GM12891 (cell line): ENCODE results near the gene TF.

Experiments used
- PAX5 ChIP-seq: IDR thresholded peaks from 2 replicates; pipeline ENCODE4 v1.6.1; 2011; ENCODE audit warnings: low read length, moderate library complexity, mild to moderate bottlenecking; ENCODE audit not compliant: insufficient read depth, severe bottlenecking
- POLR2A ChIP-seq: IDR thresholded peaks from 2 replicates; pipeline ENCODE4 v1.6.1; 2011; ENCODE audit warnings: low read depth, low read length, control low read depth

DNA sequence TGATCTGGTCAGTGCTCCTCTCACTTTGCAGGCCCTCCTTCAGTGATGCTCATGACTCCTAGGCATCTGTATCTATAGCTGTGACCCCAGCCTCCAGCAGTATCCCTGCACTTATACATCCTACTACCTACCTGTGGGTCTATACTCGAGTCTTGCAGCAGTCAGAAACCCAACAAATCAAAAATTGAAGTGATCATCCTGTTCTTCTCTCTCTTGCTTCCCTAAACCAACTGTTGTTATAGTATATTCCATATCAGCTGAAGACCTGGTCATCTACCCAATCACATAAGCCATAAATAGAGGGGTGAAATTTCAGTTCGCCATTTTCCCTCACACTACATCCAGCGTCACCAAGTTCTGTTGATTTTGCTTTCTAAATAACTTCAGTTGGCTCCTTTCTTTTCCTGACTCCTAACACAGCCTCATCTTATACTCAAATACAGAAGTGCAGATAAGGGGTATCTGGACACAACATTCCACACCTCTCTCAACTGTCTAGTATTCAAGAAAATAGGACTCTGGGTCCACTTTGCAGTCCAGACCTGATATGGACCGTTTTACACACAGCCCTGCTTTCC is 33.5 kb downstream of the TF start:
- TF ChIP-seq PAX5 (no peak), POLR2A (no peak)
